Astrocyte (in vitro differentiated cells and primary cell): ENCODE measurements around the gene APRT. TPM values are rescaled to one million over a fixed set of nuclear protein-coding genes. Genes with fewer than 3 reads are reported as not detected.

Experiments used
- DNase-seq: peaks from one replicate; pipeline ENCODE4 v3.0.0-alpha.2; 2010; ENCODE audit warnings: low read depth
- FAIRE-seq: peaks from 2 replicates; lab custom pipeline; 2011; peaks lifted over from hg19 to GRCh38; lab: Jason Lieb, UNC
- H2AFZ ChIP-seq: 2 replicates; pipeline ENCODE4 v1.6.0; 2012; ENCODE audit warnings: low read depth, low read length, inconsistent platforms
- H3K27ac ChIP-seq: 2 replicates; pipeline ENCODE4 v1.5.1; 2011; ENCODE audit warnings: low read depth, low read length, inconsistent platforms
- H3K27me3 ChIP-seq: 2 replicates; pipeline ENCODE4 v1.6.0; 2011; ENCODE audit warnings: low read length, inconsistent platforms; ENCODE audit not compliant: insufficient read depth
- H3K36me3 ChIP-seq: 2 replicates; pipeline ENCODE4 v1.5.1; 2011; ENCODE audit warnings: low read length, inconsistent platforms; ENCODE audit not compliant: insufficient read depth
- H3K4me1 ChIP-seq: 2 replicates; pipeline ENCODE4 v1.5.1; 2011; ENCODE audit warnings: low read length, inconsistent platforms; ENCODE audit not compliant: insufficient read depth
- H3K4me2 ChIP-seq: 2 replicates; pipeline ENCODE4 v1.6.0; 2012; ENCODE audit warnings: low read length, inconsistent platforms
- H3K4me3 ChIP-seq: 2 replicates; pipeline ENCODE4 v1.5.1; 2011; ENCODE audit warnings: low read depth, mild to moderate bottlenecking, low read length, inconsistent platforms; ENCODE audit not compliant: insufficient read depth
- H3K79me2 ChIP-seq: 2 replicates; pipeline ENCODE4 v1.6.0; 2012; ENCODE audit warnings: mild to moderate bottlenecking, low read length, inconsistent platforms; ENCODE audit not compliant: insufficient read depth
- H3K9ac ChIP-seq: 2 replicates; pipeline ENCODE4 v1.6.0; 2012; ENCODE audit warnings: mild to moderate bottlenecking, low read length, inconsistent platforms
- H3K9me3 ChIP-seq: 2 replicates; pipeline ENCODE4 v1.5.1; 2012; ENCODE audit warnings: low read depth, mild to moderate bottlenecking, low read length, inconsistent platforms; ENCODE audit not compliant: insufficient read depth
- H4K20me1 ChIP-seq: 2 replicates; pipeline ENCODE4 v1.6.0; 2012; ENCODE audit warnings: low read length, inconsistent platforms; ENCODE audit not compliant: insufficient read depth
- H3K27ac Mint-ChIP-seq: one replicate; pipeline ENCODE4 v1.8.0; 2021; ENCODE audit warnings: mild to moderate bottlenecking, mixed read lengths; ENCODE audit not compliant: unreplicated experiment
- H3K27me3 Mint-ChIP-seq: one replicate; pipeline ENCODE4 v1.8.0; 2021; ENCODE audit warnings: low read depth, mixed read lengths; ENCODE audit not compliant: unreplicated experiment
- H3K36me3 Mint-ChIP-seq: one replicate; pipeline ENCODE4 v1.8.0; 2021; ENCODE audit warnings: low read depth, mixed read lengths; ENCODE audit not compliant: unreplicated experiment
- H3K4me1 Mint-ChIP-seq: one replicate; pipeline ENCODE4 v1.8.0; 2021; ENCODE audit warnings: low read depth, mixed read lengths; ENCODE audit not compliant: unreplicated experiment
- H3K4me3 Mint-ChIP-seq: one replicate; pipeline ENCODE4 v1.8.0; 2021; ENCODE audit warnings: mild to moderate bottlenecking, moderate library complexity, mixed read lengths; ENCODE audit not compliant: unreplicated experiment
- H3K9me3 Mint-ChIP-seq: one replicate; pipeline ENCODE4 v1.8.0; 2021; ENCODE audit warnings: mild to moderate bottlenecking, mixed read lengths; ENCODE audit not compliant: unreplicated experiment
- EZH2 ChIP-seq: IDR thresholded peaks from 2 replicates; pipeline ENCODE4 v1.6.1; 2012; ENCODE audit warnings: mild to moderate bottlenecking, low read length, inconsistent platforms; ENCODE audit not compliant: insufficient read depth
- total RNA-seq: library from RNA; stranded (reverse); gene quantifications from 2 replicates; pipeline ENCODE4 v1.2.1, GENCODE V29; 2021
- TF ChIP-seq, protein P1 (sequence below): IDR thresholded peaks from 2 replicates; pipeline ENCODE4 v1.5.1; 2011; ENCODE audit warnings: low read depth, mild to moderate bottlenecking, inconsistent platforms, low read length, moderate library complexity; ENCODE audit not compliant: insufficient read depth

The APRT gene
- total RNA-seq, 1 donor from 2014 or later: 132 TPM

DNA sequence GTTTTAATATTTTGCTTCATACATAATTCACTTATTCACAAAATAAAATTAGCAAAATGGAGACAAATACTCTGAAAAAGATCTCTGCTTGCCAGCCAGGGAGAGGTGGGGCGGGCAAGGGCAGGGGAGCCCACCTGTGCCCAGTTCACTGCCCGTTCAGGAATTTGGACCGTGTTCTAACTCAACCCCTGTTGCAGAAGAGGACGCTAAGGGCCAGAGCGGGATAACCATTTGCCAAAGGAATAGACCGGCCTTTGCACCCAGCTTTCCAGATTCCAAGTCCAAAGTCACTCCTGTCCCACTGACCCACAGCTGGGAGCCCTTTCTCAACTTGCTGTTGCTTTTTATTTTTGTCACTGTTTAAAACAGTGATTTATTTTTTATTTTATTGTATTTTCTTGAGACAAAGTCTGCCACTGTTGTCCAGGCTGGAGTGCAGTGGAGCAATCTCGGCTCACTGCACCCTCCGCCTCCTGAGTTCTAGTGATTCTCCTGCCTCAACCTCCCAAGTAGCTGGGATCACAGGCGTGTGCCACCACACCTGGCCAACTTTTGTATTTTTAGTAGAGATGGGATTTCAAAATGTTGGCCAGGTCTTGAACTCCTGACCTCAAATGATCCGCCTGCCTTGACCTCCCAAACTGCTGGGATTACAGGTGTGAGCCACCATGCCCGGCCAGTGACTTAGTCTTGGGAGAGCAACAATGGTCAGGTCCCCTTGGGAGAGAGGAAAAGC is 24.0 kb downstream of the APRT start:
- FAIRE-seq: no peak
- Histone ChIP-seq H4K20me1 (peaks cover 13% of the 10 kb centered on the region), H3K4me2 (no peak overlapping the region), H3K79me2 (peaks cover 20% of the 10 kb centered on the region), H3K36me3 (no peaks in the 10 kb centered on the region), H3K4me1 (peaks cover 39% of the 10 kb centered on the region), H3K27ac (no peak overlapping the region), H2AFZ (no peak overlapping the region), H3K4me3 (no peak overlapping the region), H3K27me3 (no peaks in the 10 kb centered on the region), H3K9ac (no peak overlapping the region), H3K9me3 (no peaks in the 10 kb centered on the region)
- no peak for DNase-seq
- TF ChIP-seq, protein P1, sequence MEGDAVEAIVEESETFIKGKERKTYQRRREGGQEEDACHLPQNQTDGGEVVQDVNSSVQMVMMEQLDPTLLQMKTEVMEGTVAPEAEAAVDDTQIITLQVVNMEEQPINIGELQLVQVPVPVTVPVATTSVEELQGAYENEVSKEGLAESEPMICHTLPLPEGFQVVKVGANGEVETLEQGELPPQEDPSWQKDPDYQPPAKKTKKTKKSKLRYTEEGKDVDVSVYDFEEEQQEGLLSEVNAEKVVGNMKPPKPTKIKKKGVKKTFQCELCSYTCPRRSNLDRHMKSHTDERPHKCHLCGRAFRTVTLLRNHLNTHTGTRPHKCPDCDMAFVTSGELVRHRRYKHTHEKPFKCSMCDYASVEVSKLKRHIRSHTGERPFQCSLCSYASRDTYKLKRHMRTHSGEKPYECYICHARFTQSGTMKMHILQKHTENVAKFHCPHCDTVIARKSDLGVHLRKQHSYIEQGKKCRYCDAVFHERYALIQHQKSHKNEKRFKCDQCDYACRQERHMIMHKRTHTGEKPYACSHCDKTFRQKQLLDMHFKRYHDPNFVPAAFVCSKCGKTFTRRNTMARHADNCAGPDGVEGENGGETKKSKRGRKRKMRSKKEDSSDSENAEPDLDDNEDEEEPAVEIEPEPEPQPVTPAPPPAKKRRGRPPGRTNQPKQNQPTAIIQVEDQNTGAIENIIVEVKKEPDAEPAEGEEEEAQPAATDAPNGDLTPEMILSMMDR: no peak
- TF ChIP-seq EZH2: no peak
- no peaks in the 10 kb centered on the region for H3K9me3 Mint-ChIP-seq
- peaks cover 8% of the 10 kb centered on the region for H3K4me1 Mint-ChIP-seq
- H3K27ac Mint-ChIP-seq: no peak overlapping the region
- no peaks in the 10 kb centered on the region for H3K36me3 Mint-ChIP-seq
- peaks cover 2% of the 10 kb centered on the region for H3K27me3 Mint-ChIP-seq
- no peak overlapping the region for H3K4me3 Mint-ChIP-seq

- Histone ChIP-seq H2AFZ (peak within 1 kb of the TSS; percentile 63), H3K4me1 (peaks cover 42% of the 10 kb centered on the region), H3K4me3 (peak within 1 kb of the TSS; percentile 80), H4K20me1 (peaks cover 38% of the 10 kb centered on the region), H3K9ac (peak within 1 kb of the TSS; percentile 93), H3K27ac (peak within 1 kb of the TSS; percentile 87), H3K9me3 (no peaks in the 10 kb centered on the region), H3K36me3 (no peaks in the 10 kb centered on the region), H3K27me3 (no peaks in the 10 kb centered on the region), H3K4me2 (peak within 1 kb of the TSS; percentile 93), H3K79me2 (peaks cover 44% of the 10 kb centered on the region)
- peaks cover 2% of the 10 kb centered on the region for H3K27me3 Mint-ChIP-seq
- no peak for TF ChIP-seq EZH2
- TF ChIP-seq, protein P1: peak; percentile 29
- H3K27ac Mint-ChIP-seq: peak within 1 kb of the TSS; percentile 88
- FAIRE-seq (no peak), DNase-seq (no peak)
- H3K4me1 Mint-ChIP-seq: peaks cover 31% of the 10 kb centered on the region
- no peaks in the 10 kb centered on the region for H3K36me3 Mint-ChIP-seq
- no peaks in the 10 kb centered on the region for H3K9me3 Mint-ChIP-seq
- peak within 1 kb of the TSS; percentile 83 for H3K4me3 Mint-ChIP-seq
Measured at GRCh38 chr16:88785106-88785924, 26.4 kb downstream of the APRT start, which contains the start of gene PIEZO1. Gene PIEZO1, minus strand, starts transcription at chr16:88785220. Its CDS starts 256 bp downstream, at chr16:88784964.
